ENCODE results near the gene GADD45B. TPM values are rescaled to one million over a fixed set of nuclear protein-coding genes. Genes with fewer than 3 reads are reported as not detected.

The GADD45B gene
- polyA plus RNA-seq, 3 donors: 67.4 to 505 (median 76.2) TPM

- DNase-seq: no peak
- H3K27me3 Mint-ChIP-seq (ENCODE audit: low read depth in 3 of 3): peaks cover 0 to 2% (median 0%) of the 10 kb centered on the region in 3 donors
- H3K4me2 ChIP-seq (replicated peaks; ENCODE audit: extremely low read depth, low read length, poor library complexity, severe bottlenecking): no peak overlapping the region
- H3K27ac ChIP-seq (ENCODE audit: low read depth in 1 of 2, low read length in 2 of 2): no peak overlapping the region
- no peaks in the 10 kb centered on the region for H3K4me1 ChIP-seq (ENCODE audit: control insufficient read depth in 1 of 2, insufficient read depth in 2 of 2, low read length in 2 of 2)
- WGBS (ENCODE audit: insufficient coverage): 94% methylated on average over 1 of the region's 1 CpG
- TF ChIP-seq CTCF (IDR thresholded peaks at IDR 0.05): no peak
- no peak overlapping the region for H3K4me3 ChIP-seq (replicated peaks in 1 of 3; ENCODE audit: low read depth in 2 of 3, low read length in 3 of 3)
- no peaks in the 10 kb centered on the region for H3K27me3 ChIP-seq (ENCODE audit: control insufficient read depth in 2 of 2, insufficient read depth in 2 of 2, low read length in 2 of 2)
- H3K36me3 ChIP-seq (replicated peaks in 1 of 2; ENCODE audit: control insufficient read depth in 1 of 2, insufficient read depth in 2 of 2, low read length in 2 of 2): peaks cover 47 to 61% of the 10 kb centered on the region in 2 donors
- H3K9me3 ChIP-seq (replicated peaks in 1 of 2; ENCODE audit: control insufficient read depth in 1 of 2, insufficient read depth in 1 of 2, low read length in 2 of 2): no peaks in the 10 kb centered on the region
- H4K20me1 ChIP-seq (ENCODE audit: insufficient read depth, low read length): no peaks in the 10 kb centered on the region
- H3K79me2 ChIP-seq (ENCODE audit: insufficient read depth, low read length): peaks cover 67% of the 10 kb centered on the region
- no peak overlapping the region for H2AFZ ChIP-seq (ENCODE audit: insufficient read depth, low read depth, low read length, poor library complexity, severe bottlenecking)
- no peak overlapping the region for H3K4me3 Mint-ChIP-seq
- H3K27ac Mint-ChIP-seq: peak overlapping the region in 3 of 7 donors; percentile 0 to 72 (median 8)
- H3K36me3 Mint-ChIP-seq: peaks cover 37 to 72% of the 10 kb centered on the region in 2 donors
- no peak overlapping the region for H3K9ac ChIP-seq (ENCODE audit: insufficient read depth, low read length, poor library complexity, severe bottlenecking)
- no peaks in the 10 kb centered on the region for H3K9me3 Mint-ChIP-seq
- intact Hi-C loops (cut with micrococcal nuclease): no loop called here
- H3K4me1 Mint-ChIP-seq: no peaks in the 10 kb centered on the region
These were observed 35.4 kb upstream of the GADD45B start for GRCh38 chr19:2440515-2440914.

- Histone ChIP-seq H3K79me2 (ENCODE audit: insufficient read depth, low read length) (peaks cover 70% of the 10 kb centered on the region), H3K36me3 (replicated peaks in 1 of 2; ENCODE audit: control insufficient read depth in 1 of 2, insufficient read depth in 2 of 2, low read length in 2 of 2) (peaks cover 47 to 59% of the 10 kb centered on the region in 2 donors), H4K20me1 (ENCODE audit: insufficient read depth, low read length) (no peaks in the 10 kb centered on the region), H3K4me1 (ENCODE audit: control insufficient read depth in 1 of 2, insufficient read depth in 2 of 2, low read length in 2 of 2) (no peaks in the 10 kb centered on the region), H3K27ac (ENCODE audit: low read depth in 1 of 2, low read length in 2 of 2) (no peak overlapping the region), H3K9me3 (replicated peaks in 1 of 2; ENCODE audit: control insufficient read depth in 1 of 2, insufficient read depth in 1 of 2, low read length in 2 of 2) (no peaks in the 10 kb centered on the region), H3K27me3 (ENCODE audit: control insufficient read depth in 2 of 2, insufficient read depth in 2 of 2, low read length in 2 of 2) (no peaks in the 10 kb centered on the region), H3K4me3 (replicated peaks in 1 of 3; ENCODE audit: low read depth in 2 of 3, low read length in 3 of 3) (no peak overlapping the region), H3K4me2 (replicated peaks; ENCODE audit: extremely low read depth, low read length, poor library complexity, severe bottlenecking) (no peak overlapping the region), H3K9ac (ENCODE audit: insufficient read depth, low read length, poor library complexity, severe bottlenecking) (no peak overlapping the region), H2AFZ (ENCODE audit: insufficient read depth, low read depth, low read length, poor library complexity, severe bottlenecking) (no peak overlapping the region)
- H3K4me3 Mint-ChIP-seq: no peak overlapping the region
- H3K4me1 Mint-ChIP-seq: no peaks in the 10 kb centered on the region
- no peak overlapping the region for H3K27ac Mint-ChIP-seq
- H3K27me3 Mint-ChIP-seq (ENCODE audit: low read depth in 3 of 3): peaks cover 0 to 2% (median 0%) of the 10 kb centered on the region in 3 donors
- intact Hi-C loops (cut with micrococcal nuclease): no loop called here
- no peak for TF ChIP-seq CTCF (IDR thresholded peaks at IDR 0.05)
- DNase-seq: no peak
- peaks cover 37 to 66% of the 10 kb centered on the region in 2 donors for H3K36me3 Mint-ChIP-seq
- H3K9me3 Mint-ChIP-seq: no peaks in the 10 kb centered on the region
- 99% methylated on average over 19 of the region's 26 CpGs for WGBS (ENCODE audit: insufficient coverage)
These were observed 34.7 kb upstream of the GADD45B start for GRCh38 chr19:2441096-2441752.

Measured in CD14-positive monocyte (primary cell).